MM.1S (cell line): Measurements from ENCODE around the gene GJA4.

Source experiments
- CTCF ChIP-seq: fragments of 300-600 bp; sonication (generic); IDR thresholded peaks from 2 replicates; pipeline ENCODE4 v1.5.1; 2016; ENCODE audit warnings: antibody characterized with exemption, low read length, mixed read lengths
- EZH2phosphoT487 ChIP-seq: fragments of 300-600 bp; sonication (generic); IDR thresholded peaks from 2 replicates; pipeline ENCODE4 v1.6.1; 2018; ENCODE audit warnings: antibody characterized with exemption, low read length

- no peak for TF ChIP-seq CTCF
- no peak for TF ChIP-seq EZH2phosphoT487
These were observed 21.0 kb upstream of the GJA4 start for GRCh38 chr1:34771573-34772371.
